ENCODE results near the gene SLC1A4.
A peak's percentile ranks its signal among the peaks of the same experiment; 100 is the strongest.
"Not testable (repeated sequence)": the region's sequence is repeated elsewhere in the genome, so short reads cannot be mapped to it uniquely, and the experiment has no call there.

Gene SLC1A4

GRCh38 chr2:65025453-65026123 lies 36.4 kb downstream of the SLC1A4 start:
- Histone ChIP-seq H3K27me3 (ENCODE audit: control insufficient read depth, insufficient read depth, low read length) (no peaks in the 10 kb centered on the region), H3K4me3 (ENCODE audit: low read length) (no peak overlapping the region), H3K27ac (ENCODE audit: low read depth, low read length) (no peak overlapping the region), H3K36me3 (ENCODE audit: control insufficient read depth, insufficient read depth, low read length) (no peaks in the 10 kb centered on the region), H3K4me1 (ENCODE audit: control insufficient read depth, insufficient read depth, low read length) (no peaks in the 10 kb centered on the region), H3K9ac (ENCODE audit: low read length) (no peak overlapping the region)

- no peak overlapping the region for H3K4me3 ChIP-seq (ENCODE audit: low read length)
- H3K27ac ChIP-seq (ENCODE audit: low read depth, low read length), result no peak overlapping the region
- H3K36me3 ChIP-seq (ENCODE audit: control insufficient read depth, insufficient read depth, low read length), result no peaks in the 10 kb centered on the region
- no peaks in the 10 kb centered on the region for H3K4me1 ChIP-seq (ENCODE audit: control insufficient read depth, insufficient read depth, low read length)
- H3K9ac ChIP-seq (ENCODE audit: low read length), result no peak overlapping the region
- no peaks in the 10 kb centered on the region for H3K27me3 ChIP-seq (ENCODE audit: control insufficient read depth, insufficient read depth, low read length)
These were observed 37.0 kb downstream of the SLC1A4 start for GRCh38 chr2:65026154-65026553.

GRCh38 chr2:65026704-65027464 lies 37.7 kb downstream of the SLC1A4 start:
- H3K27ac ChIP-seq (ENCODE audit: low read depth, low read length), result no peak overlapping the region
- no peaks in the 10 kb centered on the region for H3K4me1 ChIP-seq (ENCODE audit: control insufficient read depth, insufficient read depth, low read length)

GRCh38 chr2:65027616-65028244 lies 38.5 kb downstream of the SLC1A4 start:
- Histone ChIP-seq H3K27ac (ENCODE audit: low read depth, low read length) (no peak overlapping the region), H3K27me3 (ENCODE audit: control insufficient read depth, insufficient read depth, low read length) (no peaks in the 10 kb centered on the region), H3K36me3 (ENCODE audit: control insufficient read depth, insufficient read depth, low read length) (no peaks in the 10 kb centered on the region), H3K4me1 (ENCODE audit: control insufficient read depth, insufficient read depth, low read length) (no peaks in the 10 kb centered on the region), H3K4me3 (ENCODE audit: low read length) (no peak overlapping the region), H3K9ac (ENCODE audit: low read length) (no peak overlapping the region)

More at GRCh38 chr2:65026704-65027464, 37.7 kb downstream of the SLC1A4 start:
- Histone ChIP-seq H3K4me3 (ENCODE audit: low read length) (no peak overlapping the region), H3K36me3 (ENCODE audit: control insufficient read depth, insufficient read depth, low read length) (no peaks in the 10 kb centered on the region), H3K9ac (ENCODE audit: low read length) (no peak overlapping the region), H3K27me3 (ENCODE audit: control insufficient read depth, insufficient read depth, low read length) (no peaks in the 10 kb centered on the region)

GRCh38 chr2:65030476-65031332 lies 41.5 kb downstream of the SLC1A4 start:
- Histone ChIP-seq H3K4me1 (ENCODE audit: control insufficient read depth, insufficient read depth, low read length) (no peaks in the 10 kb centered on the region), H3K27ac (ENCODE audit: low read depth, low read length) (no peak overlapping the region), H3K4me3 (ENCODE audit: low read length) (peak overlapping the region; percentile 57), H3K36me3 (ENCODE audit: control insufficient read depth, insufficient read depth, low read length) (no peaks in the 10 kb centered on the region), H3K27me3 (ENCODE audit: control insufficient read depth, insufficient read depth, low read length) (no peaks in the 10 kb centered on the region), H3K9ac (ENCODE audit: low read length) (no peak overlapping the region)

GRCh38 chr2:65031341-65032018 lies 42.3 kb downstream of the SLC1A4 start:
- no peaks in the 10 kb centered on the region for H3K27me3 ChIP-seq (ENCODE audit: control insufficient read depth, insufficient read depth, low read length)
- H3K36me3 ChIP-seq (ENCODE audit: control insufficient read depth, insufficient read depth, low read length), result no peaks in the 10 kb centered on the region
- H3K4me3 ChIP-seq (ENCODE audit: low read length), result peak overlapping the region; percentile 57
- H3K27ac ChIP-seq (ENCODE audit: low read depth, low read length), result no peak overlapping the region
- H3K9ac ChIP-seq (ENCODE audit: low read length), result no peak overlapping the region
- H3K4me1 ChIP-seq (ENCODE audit: control insufficient read depth, insufficient read depth, low read length), result no peaks in the 10 kb centered on the region

GRCh38 chr2:65032019-65032975 lies 43.1 kb downstream of the SLC1A4 start:
- Histone ChIP-seq H3K36me3 (ENCODE audit: control insufficient read depth, insufficient read depth, low read length) (no peaks in the 10 kb centered on the region), H3K9ac (ENCODE audit: low read length) (no peak overlapping the region), H3K27me3 (ENCODE audit: control insufficient read depth, insufficient read depth, low read length) (no peaks in the 10 kb centered on the region), H3K27ac (ENCODE audit: low read depth, low read length) (no peak overlapping the region), H3K4me1 (ENCODE audit: control insufficient read depth, insufficient read depth, low read length) (no peaks in the 10 kb centered on the region), H3K4me3 (ENCODE audit: low read length) (peak overlapping the region; percentile 17)

GRCh38 chr2:65033178-65033577 lies 44.0 kb downstream of the SLC1A4 start:
- Histone ChIP-seq H3K4me1 (ENCODE audit: control insufficient read depth, insufficient read depth, low read length) (no peaks in the 10 kb centered on the region), H3K36me3 (ENCODE audit: control insufficient read depth, insufficient read depth, low read length) (no peaks in the 10 kb centered on the region), H3K9ac (ENCODE audit: low read length) (no peak overlapping the region), H3K27me3 (ENCODE audit: control insufficient read depth, insufficient read depth, low read length) (no peaks in the 10 kb centered on the region), H3K27ac (ENCODE audit: low read depth, low read length) (no peak overlapping the region), H3K4me3 (ENCODE audit: low read length) (no peak overlapping the region)

- not testable (repeated sequence) for H3K4me1 ChIP-seq (ENCODE audit: control insufficient read depth, insufficient read depth, low read length); H3K27me3 ChIP-seq (ENCODE audit: control insufficient read depth, insufficient read depth, low read length); H3K4me3 ChIP-seq (ENCODE audit: low read length); H3K36me3 ChIP-seq (ENCODE audit: control insufficient read depth, insufficient read depth, low read length); H3K9ac ChIP-seq (ENCODE audit: low read length); H3K27ac ChIP-seq (ENCODE audit: low read depth, low read length)
These were observed 44.5 kb downstream of the SLC1A4 start for GRCh38 chr2:65033667-65034066.

- Histone ChIP-seq H3K36me3 (ENCODE audit: control insufficient read depth, insufficient read depth, low read length) (no peaks in the 10 kb centered on the region), H3K27me3 (ENCODE audit: control insufficient read depth, insufficient read depth, low read length) (no peaks in the 10 kb centered on the region), H3K4me3 (ENCODE audit: low read length) (no peak overlapping the region), H3K9ac (ENCODE audit: low read length) (no peak overlapping the region), H3K4me1 (ENCODE audit: control insufficient read depth, insufficient read depth, low read length) (no peaks in the 10 kb centered on the region), H3K27ac (ENCODE audit: low read depth, low read length) (no peak overlapping the region)
These were observed 46.2 kb downstream of the SLC1A4 start for GRCh38 chr2:65035351-65035943.

- H3K27ac ChIP-seq (ENCODE audit: low read depth, low read length), result no peak overlapping the region
- no peak overlapping the region for H3K9ac ChIP-seq (ENCODE audit: low read length)
These were observed 48.0 kb downstream of the SLC1A4 start for GRCh38 chr2:65037178-65037577.

More at GRCh38 chr2:65037178-65037577, 48.0 kb downstream of the SLC1A4 start:
- Histone ChIP-seq H3K4me3 (ENCODE audit: low read length) (no peak overlapping the region), H3K27me3 (ENCODE audit: control insufficient read depth, insufficient read depth, low read length) (no peaks in the 10 kb centered on the region), H3K4me1 (ENCODE audit: control insufficient read depth, insufficient read depth, low read length) (no peaks in the 10 kb centered on the region), H3K36me3 (ENCODE audit: control insufficient read depth, insufficient read depth, low read length) (no peaks in the 10 kb centered on the region)
